Activated B cell treated with CpG ODN at 0.5 μM for 24 hours (primary cell): ENCODE results near the gene AIM2. TPM values are rescaled to one million over a fixed set of nuclear protein-coding genes. Genes with fewer than 3 reads are reported as not detected.

Experiments used
- ATAC-seq: fragments of 200-7000 bp; cut with Tn5 transposase; one replicate; pipeline ENCODE4 v1.10.0; 2021; ENCODE audit warnings: low read depth, mild to moderate bottlenecking, moderate library complexity
- CTCF ChIA-PET: fragments of 350-600 bp; sonication (Branson Sonifier 250); formaldehyde crosslinking; loops from one replicate; lab custom pipeline; 2021; ENCODE audit warnings: antibody characterized with exemption; lab: Charles Lee
- POLR2A ChIA-PET: fragments of 350-600 bp; sonication (Branson Sonifier 250); formaldehyde crosslinking; loops from one replicate; lab custom pipeline; 2021; ENCODE audit warnings: antibody characterized with exemption; lab: Charles Lee
- DNase-seq: peaks from one replicate; pipeline ENCODE4 v3.0.0; 2022
- H3K27ac Mint-ChIP-seq: one replicate; pipeline ENCODE4 v1.8.0; 2020; ENCODE audit warnings: mixed read lengths
- H3K27me3 Mint-ChIP-seq: one replicate; pipeline ENCODE4 v1.8.0; 2021; ENCODE audit warnings: mixed read lengths
- H3K36me3 Mint-ChIP-seq: one replicate; pipeline ENCODE4 v1.8.0; 2021; ENCODE audit warnings: low read depth, mixed read lengths
- H3K4me1 Mint-ChIP-seq: one replicate; pipeline ENCODE4 v1.8.0; 2021; ENCODE audit warnings: mixed read lengths
- H3K4me3 Mint-ChIP-seq: one replicate; pipeline ENCODE4 v1.8.0; 2020; ENCODE audit warnings: mild to moderate bottlenecking, mixed read lengths
- H3K9me3 Mint-ChIP-seq: one replicate; pipeline ENCODE4 v1.8.0; 2020; ENCODE audit warnings: mixed read lengths
- intact Hi-C: fragments of 100-400 bp; cut with micrococcal nuclease; formaldehyde crosslinking; loops from one replicate; pipeline ENCODE4 v1.15.1; 2024
- total RNA-seq: library from RNA; stranded (reverse); gene quantifications from 2 replicates; pipeline ENCODE4 v1.2.3, GENCODE V29; 2022
- TF ChIP-seq, protein P1 (sequence below): fragments of 200-600 bp; IDR thresholded peaks from one replicate; pipeline ENCODE4 v1.8.0; 2022; ENCODE audit warnings: antibody characterized with exemption, mild to moderate bottlenecking

Gene AIM2
- total RNA-seq, 1 donor from 2014 or later, result 53.3 TPM

GRCh38 chr1:159012495-159012894 is 64.1 kb downstream of the AIM2 start:
- Mint-ChIP-seq H3K4me3 (peak overlapping the region; percentile 88), H3K9me3 (no peaks in the 10 kb centered on the region), H3K4me1 (peaks cover 70% of the 10 kb centered on the region), H3K27me3 (no peaks in the 10 kb centered on the region), H3K27ac (peak overlapping the region; percentile 92), H3K36me3 (peaks cover 56% of the 10 kb centered on the region)
- TF ChIP-seq, protein P1, sequence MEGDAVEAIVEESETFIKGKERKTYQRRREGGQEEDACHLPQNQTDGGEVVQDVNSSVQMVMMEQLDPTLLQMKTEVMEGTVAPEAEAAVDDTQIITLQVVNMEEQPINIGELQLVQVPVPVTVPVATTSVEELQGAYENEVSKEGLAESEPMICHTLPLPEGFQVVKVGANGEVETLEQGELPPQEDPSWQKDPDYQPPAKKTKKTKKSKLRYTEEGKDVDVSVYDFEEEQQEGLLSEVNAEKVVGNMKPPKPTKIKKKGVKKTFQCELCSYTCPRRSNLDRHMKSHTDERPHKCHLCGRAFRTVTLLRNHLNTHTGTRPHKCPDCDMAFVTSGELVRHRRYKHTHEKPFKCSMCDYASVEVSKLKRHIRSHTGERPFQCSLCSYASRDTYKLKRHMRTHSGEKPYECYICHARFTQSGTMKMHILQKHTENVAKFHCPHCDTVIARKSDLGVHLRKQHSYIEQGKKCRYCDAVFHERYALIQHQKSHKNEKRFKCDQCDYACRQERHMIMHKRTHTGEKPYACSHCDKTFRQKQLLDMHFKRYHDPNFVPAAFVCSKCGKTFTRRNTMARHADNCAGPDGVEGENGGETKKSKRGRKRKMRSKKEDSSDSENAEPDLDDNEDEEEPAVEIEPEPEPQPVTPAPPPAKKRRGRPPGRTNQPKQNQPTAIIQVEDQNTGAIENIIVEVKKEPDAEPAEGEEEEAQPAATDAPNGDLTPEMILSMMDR, result no peak
- intact Hi-C loops, result loop anchor here (10.0 kb wide), 3 partner anchors 1198 to 1612 kb away; no protein-coding TSS in a partner anchor
- ATAC-seq (peak; percentile 8), DNase-seq (no peak)
- POLR2A ChIA-PET, result interaction anchor here (0.6 to 1.5 kb wide), 7 partner anchors 11 to 990 kb away, joined by 3 to 10 read pairs (median 6); partner anchors contain the start of gene AIM2
- CTCF ChIA-PET, result interaction anchor here (0.6 kb wide), 1 partner anchor 201 kb away, joined by 6 read pairs; no protein-coding TSS in a partner anchor

Other genes with a start within 250 kb of the AIM2 start
- gene MNDA, start 245.4 kb downstream of the AIM2 start, total RNA-seq, result 14.2 and 17.3 TPM in 2 replicates
- gene PYHIN1, start 145.2 kb downstream of the AIM2 start, total RNA-seq, result 5.4 and 5.8 TPM in 2 replicates
- 145 and 160 TPM in 2 replicates for gene IFI16, start 66.9 kb downstream of the AIM2 start, total RNA-seq
- gene CADM3, start 94.8 kb upstream of the AIM2 start, total RNA-seq, result 0.37 and 0.84 TPM in 2 replicates
- 0.18 TPM in 1 of 2 replicates, not detected in the other for gene ACKR1, start 128.1 kb upstream of the AIM2 start, total RNA-seq
- gene FCER1A, start 225.6 kb upstream of the AIM2 start, total RNA-seq, result not detected in 2 replicates